Keratinocyte (primary cell): Measurements from ENCODE around the gene MROH2A. TPM values are rescaled to one million over a fixed set of nuclear protein-coding genes. Genes with fewer than 3 reads are reported as not detected.

ENCODE experiments used
- DNase-seq: peaks from one replicate; pipeline ENCODE4 v3.0.0-alpha.2; 2011; ENCODE audit warnings: low read depth, missing footprints, low spot score
- FAIRE-seq: peaks from 2 replicates; lab custom pipeline; 2011; peaks lifted over from hg19 to GRCh38; lab: Jason Lieb, UNC
- H2AFZ ChIP-seq: 2 replicates; pipeline ENCODE4 v1.6.0; 2012; ENCODE audit warnings: low read length, control low read depth, inconsistent platforms; ENCODE audit not compliant: control insufficient read depth
- H3K27ac ChIP-seq: 2 replicates; pipeline ENCODE4 v1.5.1; 2011; ENCODE audit warnings: low read length; ENCODE audit not compliant: control insufficient read depth, insufficient read depth
- H3K27me3 ChIP-seq: 3 replicates; pipeline ENCODE4 v1.6.0; 2011; ENCODE audit warnings: low read length; ENCODE audit not compliant: control insufficient read depth, insufficient read depth; ENCODE audit errors: extremely low read depth
- H3K36me3 ChIP-seq, 2 experiments: 2 replicates in 1 of 2; 3 replicates in 1 of 2; pipeline ENCODE4 v1.5.1; 2011; ENCODE audit warnings: low read length in 2 of 2, mild to moderate bottlenecking in 1 of 2; ENCODE audit not compliant: control insufficient read depth in 2 of 2, insufficient read depth in 2 of 2; ENCODE audit errors: extremely low read depth in 1 of 2
- H3K4me1 ChIP-seq: 3 replicates; pipeline ENCODE4 v1.5.1; 2011; ENCODE audit warnings: low read length; ENCODE audit not compliant: control insufficient read depth, insufficient read depth; ENCODE audit errors: extremely low read depth
- H3K4me2 ChIP-seq: 3 replicates; pipeline ENCODE4 v1.6.0; 2011; ENCODE audit warnings: low read depth, low read length; ENCODE audit not compliant: control insufficient read depth, insufficient read depth; ENCODE audit errors: extremely low read depth
- H3K4me3 ChIP-seq, 3 experiments: fragments of 200-600 bp in 1 of 3; sonication (generic) in 1 of 3; 2 replicates in 2 of 3; 3 replicates in 1 of 3; pipeline ENCODE4 v1.5.1; 2011 to 2016; ENCODE audit warnings: low read length in 3 of 3, mild to moderate bottlenecking in 3 of 3, control low read depth in 2 of 3, inconsistent platforms in 1 of 3, low read depth in 1 of 3, mixed read lengths in 1 of 3, mixed run types in 1 of 3, moderate library complexity in 1 of 3; ENCODE audit not compliant: control insufficient read depth in 2 of 3, insufficient read depth in 2 of 3; ENCODE audit errors: extremely low read depth in 1 of 3
- H3K79me2 ChIP-seq: 2 replicates; pipeline ENCODE4 v1.6.0; 2012; ENCODE audit warnings: low read length; ENCODE audit not compliant: control insufficient read depth, insufficient read depth
- H3K9ac ChIP-seq: 3 replicates; pipeline ENCODE4 v1.6.0; 2011; ENCODE audit warnings: low read length; ENCODE audit not compliant: control insufficient read depth, insufficient read depth; ENCODE audit errors: extremely low read depth
- H3K9me1 ChIP-seq: 3 replicates; pipeline ENCODE4 v1.6.0; 2011; ENCODE audit warnings: low read length; ENCODE audit not compliant: control insufficient read depth, insufficient read depth; ENCODE audit errors: extremely low read depth
- H3K9me3 ChIP-seq: 2 replicates; pipeline ENCODE4 v1.5.1; 2012; ENCODE audit warnings: low read depth, low read length; ENCODE audit not compliant: control insufficient read depth
- H4K20me1 ChIP-seq: 3 replicates; pipeline ENCODE4 v1.6.0; 2011; ENCODE audit warnings: low read length; ENCODE audit not compliant: control insufficient read depth, insufficient read depth; ENCODE audit errors: extremely low read depth
- CTCF ChIP-seq, 3 experiments: IDR thresholded peaks in 1 of 3; conservative IDR thresholded peaks in 1 of 3; optimal IDR thresholded peaks in 1 of 3; 2 replicates in 2 of 3; 3 replicates in 1 of 3; pipeline versions ENCODE3 to v1.5.1; 2011; ENCODE audit warnings: low read length in 3 of 3, mild to moderate bottlenecking in 3 of 3, moderate library complexity in 2 of 3, control low read depth in 1 of 3, inconsistent platforms in 1 of 3; ENCODE audit not compliant: insufficient read depth in 2 of 3; ENCODE audit errors: extremely low read depth in 1 of 3
- EZH2 ChIP-seq: IDR thresholded peaks from one replicate; pipeline ENCODE4 v1.6.1; 2012; ENCODE audit warnings: inconsistent platforms, mild to moderate bottlenecking, low read length, moderate library complexity
- dilution Hi-C: fragments of 300-500 bp; cut with MboI; formaldehyde crosslinking; loops from one replicate; pipeline ENCODE4 v1.7.0; 2020; ENCODE audit warnings: low sequenced_read_pairs; ENCODE audit not compliant: extremely low pct_ligation_motif_present
- polyA plus RNA-seq, 5 experiments: library from polyadenylated mRNA; depleted of rRNA in 3 of 5; stranded (reverse) in 3 of 5; stranded (forward) in 1 of 5; unstranded in 1 of 5; fragments of >200 nt; gene quantifications; 1 replicate in 1 of 5; 2 replicates in 3 of 5; 3 replicates in 1 of 5; pipeline versions ENCODE4 v1.2.1 to v1.2.3, GENCODE V29; 2011 to 2012; ENCODE audit warnings: missing spikeins in 2 of 5, low read depth in 1 of 5, low replicate concordance in 1 of 5

Gene MROH2A
- polyA plus RNA-seq, 1 donor (not counting 4 experiments of a cell fraction or from before 2014, with no cell fraction given), result 0.33 TPM

GRCh38 chr2:233831011-233831721 lies 53.0 kb downstream of the MROH2A start:
- H3K27me3 ChIP-seq, result no peaks in the 10 kb centered on the region
- H4K20me1 ChIP-seq, result no peaks in the 10 kb centered on the region
- FAIRE-seq (no peak), DNase-seq (no peak)
- peaks cover 16% of the 10 kb centered on the region for H3K4me1 ChIP-seq
- H3K27ac ChIP-seq, result no peak overlapping the region
- no peaks in the 10 kb centered on the region for H3K9me3 ChIP-seq
- dilution Hi-C loops, result no loop called here
- peaks cover 0 to 6% of the 10 kb centered on the region in 2 experiments for H3K36me3 ChIP-seq
- no peak overlapping the region for H3K4me2 ChIP-seq
- no peak for TF ChIP-seq EZH2
- no peak for TF ChIP-seq CTCF (optimal IDR thresholded peaks at IDR 0.05 in 1 of 3, IDR thresholded peaks at IDR 0.05 in 1 of 3, conservative IDR thresholded peaks at IDR 0.05 in 1 of 3; ENCODE audit: extremely low read depth in 1 of 3, insufficient read depth in 2 of 3, low read length in 3 of 3)
- H3K79me2 ChIP-seq, result no peaks in the 10 kb centered on the region
- H3K9me1 ChIP-seq, result no peaks in the 10 kb centered on the region
- H2AFZ ChIP-seq, result no peak overlapping the region
- no peak overlapping the region for H3K4me3 ChIP-seq
- H3K9ac ChIP-seq, result no peak overlapping the region

- H3K9me1 ChIP-seq, result no peaks in the 10 kb centered on the region
- no peak overlapping the region for H3K4me3 ChIP-seq
- no peak for TF ChIP-seq EZH2
- TF ChIP-seq CTCF (optimal IDR thresholded peaks at IDR 0.05 in 1 of 3, IDR thresholded peaks at IDR 0.05 in 1 of 3, conservative IDR thresholded peaks at IDR 0.05 in 1 of 3; ENCODE audit: extremely low read depth in 1 of 3, insufficient read depth in 2 of 3, low read length in 3 of 3), result no peak
- no peak overlapping the region for H3K27ac ChIP-seq
- no peak for FAIRE-seq
- peaks cover 0 to 12% of the 10 kb centered on the region in 2 experiments for H3K36me3 ChIP-seq
- H2AFZ ChIP-seq, result no peak overlapping the region
- dilution Hi-C loops, result no loop called here
- H3K9me3 ChIP-seq, result no peaks in the 10 kb centered on the region
- H3K79me2 ChIP-seq, result peaks cover 2% of the 10 kb centered on the region
- no peak overlapping the region for H3K9ac ChIP-seq
- DNase-seq, result no peak
- no peak overlapping the region for H3K4me2 ChIP-seq
- peaks cover 16% of the 10 kb centered on the region for H3K4me1 ChIP-seq
- H4K20me1 ChIP-seq, result no peaks in the 10 kb centered on the region
- no peaks in the 10 kb centered on the region for H3K27me3 ChIP-seq
These were observed 53.7 kb downstream of the MROH2A start for GRCh38 chr2:233831861-233832260.
